HepG2 (cell line): ENCODE results near the gene CRAT. TPM values are rescaled to one million over a fixed set of nuclear protein-coding genes. Genes with fewer than 3 reads are reported as not detected.

Experiments
- CBX2 ChIP-seq, 2 experiments: fragments of 200-600 bp in 1 of 2; sonication (generic); formaldehyde crosslinking in 1 of 2; IDR thresholded peaks; 2 replicates each; pipeline versions ENCODE4 v1.7.0 to v1.8.1; 2018 to 2022; ENCODE audit warnings: low read depth in 2 of 2, low read length in 1 of 2, mild to moderate bottlenecking in 1 of 2, missing genetic modification reagents in 1 of 2
- ETS1 ChIP-seq: sonication (generic); formaldehyde crosslinking; IDR thresholded peaks from 2 replicates; pipeline ENCODE4 v1.4.0; 2020; ENCODE audit warnings: missing genetic modification reagents
- EZH2 ChIP-seq: conservative IDR thresholded peaks from 2 replicates; pipeline ENCODE4 v1.6.1; 2012; ENCODE audit warnings: mild to moderate bottlenecking, low read depth, low read length, moderate library complexity
- HOXA9 ChIP-seq: sonication (generic); formaldehyde crosslinking; IDR thresholded peaks from 2 replicates; pipeline ENCODE4 v1.8.1; 2022; ENCODE audit warnings: missing genetic modification reagents, mild to moderate bottlenecking, moderate library complexity, borderline replicate concordance
- ISX ChIP-seq: sonication (generic); formaldehyde crosslinking; conservative IDR thresholded peaks from 2 replicates; pipeline ENCODE4 v1.5.0; 2020; ENCODE audit warnings: missing genetic modification reagents
- KAT2B ChIP-seq: fragments of 150-350 bp; IDR thresholded peaks from 2 replicates; pipeline ENCODE4 v1.6.1; 2014; ENCODE audit warnings: low read depth, low read length, borderline replicate concordance
- KLF13 ChIP-seq: sonication (generic); formaldehyde crosslinking; IDR thresholded peaks from 2 replicates; pipeline ENCODE4 v1.4.0; 2020; ENCODE audit warnings: mild to moderate bottlenecking, missing genetic modification reagents
- MAFG ChIP-seq: sonication (generic); formaldehyde crosslinking; IDR thresholded peaks from 2 replicates; pipeline ENCODE4 v1.5.1; 2020; ENCODE audit warnings: mild to moderate bottlenecking, missing genetic modification reagents
- MYNN ChIP-seq: sonication (generic); formaldehyde crosslinking; IDR thresholded peaks from 2 replicates; pipeline ENCODE4 v1.4.0; 2020; ENCODE audit warnings: mild to moderate bottlenecking, low read depth, missing genetic modification reagents
- PBX2 ChIP-seq: IDR thresholded peaks from 2 replicates; pipeline ENCODE4 v1.6.1; 2016; ENCODE audit warnings: control low read depth
- PTBP1 ChIP-seq: fragments of 200-400 bp; formaldehyde crosslinking; IDR thresholded peaks from 2 replicates; pipeline ENCODE4 v1.6.1; 2018; ENCODE audit warnings: low read length, low read depth; ENCODE audit not compliant: poor library complexity, severe bottlenecking
- REST ChIP-seq, 2 experiments: IDR thresholded peaks; 2 replicates each; pipeline ENCODE4 v1.6.1; 2011 to 2012; ENCODE audit warnings: low read length in 2 of 2, borderline replicate concordance in 1 of 2, low read depth in 1 of 2, mild to moderate bottlenecking in 1 of 2, moderate library complexity in 1 of 2
- SIN3B ChIP-seq: fragments of 150-350 bp; IDR thresholded peaks from 2 replicates; pipeline ENCODE4 v1.6.1; 2014; ENCODE audit warnings: low read length
- ZNF337 ChIP-seq: sonication (generic); formaldehyde crosslinking; IDR thresholded peaks from 2 replicates; pipeline ENCODE4 v1.5.1; 2020; ENCODE audit warnings: missing genetic modification reagents, low read depth, mild to moderate bottlenecking, borderline replicate concordance
- ZNF563 ChIP-seq: sonication (generic); formaldehyde crosslinking; IDR thresholded peaks from 2 replicates; pipeline ENCODE4 v1.8.0; 2022; ENCODE audit warnings: mild to moderate bottlenecking, moderate library complexity, missing genetic modification reagents
- ZNF564 ChIP-seq: sonication (generic); formaldehyde crosslinking; IDR thresholded peaks from 2 replicates; pipeline ENCODE4 v1.8.1; 2023; ENCODE audit warnings: mild to moderate bottlenecking, missing genetic modification reagents
- ZNF572 ChIP-seq: sonication (generic); formaldehyde crosslinking; IDR thresholded peaks from 2 replicates; pipeline ENCODE4 v1.5.1; 2020; ENCODE audit warnings: mild to moderate bottlenecking, missing genetic modification reagents
- ZNF761 ChIP-seq: sonication (generic); formaldehyde crosslinking; conservative IDR thresholded peaks from 2 replicates; pipeline ENCODE4 v1.4.0; 2020; ENCODE audit warnings: mild to moderate bottlenecking, missing genetic modification reagents
- ZNF790 ChIP-seq: sonication (generic); formaldehyde crosslinking; IDR thresholded peaks from 2 replicates; pipeline ENCODE4 v1.8.0; 2022; ENCODE audit warnings: missing genetic modification reagents, mild to moderate bottlenecking, borderline replicate concordance
- ZSCAN30 ChIP-seq: sonication (generic); formaldehyde crosslinking; IDR thresholded peaks from 2 replicates; pipeline ENCODE4 v1.5.0; 2020; ENCODE audit warnings: mild to moderate bottlenecking, missing genetic modification reagents
- polyA plus RNA-seq, 8 experiments: library from polyadenylated mRNA; depleted of rRNA in 3 of 8; stranded (reverse) in 7 of 8; unstranded in 1 of 8; fragments of >200 nt; fragmentation: Illumina TruSeq in 4 of 8; extraction: Trizol in 4 of 8; gene quantifications; 2 replicates each; pipeline versions ENCODE4 v1.2.1 to v1.2.3, GENCODE V29; 2011 to 2016; ENCODE audit warnings: low read depth in 4 of 8, missing spikeins in 1 of 8, mixed read lengths in 1 of 8; ENCODE audit not compliant: insufficient read depth in 1 of 8
- total RNA-seq, 5 experiments: library from RNA; depleted of rRNA; stranded (reverse); fragments of >200 nt; fragmentation: Illumina TruSeq; extraction: Trizol; gene quantifications; 2 replicates each; pipeline ENCODE4 v1.2.3, GENCODE V29; 2016; ENCODE audit warnings: low read depth in 1 of 5
- TF ChIP-seq, protein P1 (sequence below): IDR thresholded peaks from 2 replicates; pipeline ENCODE4 v1.4.0; 2020; ENCODE audit warnings: mild to moderate bottlenecking, missing genetic modification reagents

Gene CRAT
- total and polyA plus RNA-seq, 2 of the 13 experiments (the other 11 are each of a cell fraction or from before 2014, with no cell fraction given) = 26.1 to 26.6 TPM

DNA sequence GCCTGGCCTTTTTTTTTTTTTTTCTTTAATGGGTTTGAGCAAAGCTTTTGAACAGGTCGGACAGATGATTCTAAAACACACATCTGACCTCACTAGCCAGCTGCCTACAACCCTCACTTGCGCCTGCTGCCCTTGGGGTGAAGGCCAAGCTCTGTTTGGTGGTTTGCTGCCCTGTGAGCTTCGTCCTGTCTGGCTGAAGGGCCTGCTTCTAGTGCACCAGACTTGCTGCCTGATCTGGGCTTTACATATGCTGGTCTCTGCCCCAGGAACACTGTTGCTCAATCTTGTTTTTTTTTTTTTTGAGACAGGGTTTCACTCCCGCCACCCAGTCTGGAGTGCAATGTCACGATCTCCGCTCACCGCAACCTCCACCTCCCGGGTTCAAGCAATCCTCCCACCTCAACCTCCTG is 46.1 kb downstream of the CRAT start (continued):
- no peak for TF ChIP-seq ETS1 (CRISPR knock-in tag)
- peak; percentile 89 for TF ChIP-seq ZNF564 (CRISPR knock-in tag)
- TF ChIP-seq ISX (CRISPR knock-in tag) = no peak
- peak; percentile 79; the same call in 1 of the 2 replicates for TF ChIP-seq ZNF761 (CRISPR knock-in tag)
- no peak for TF ChIP-seq ZNF337 (CRISPR knock-in tag)
- no peak for TF ChIP-seq PBX2 (CRISPR knock-in tag)
- TF ChIP-seq CBX2 (IDR thresholded peaks at IDR 0.05; ENCODE audit: low read depth, low read length) = no peak
- TF ChIP-seq CBX2 (CRISPR knock-in tag; IDR thresholded peaks at IDR 0.05; ENCODE audit: low read depth) = no peak
- no peak for TF ChIP-seq MYNN (CRISPR knock-in tag)
- TF ChIP-seq ZNF572 (CRISPR knock-in tag) = no peak; the same call in 1 of the 2 replicates
- TF ChIP-seq REST (IDR thresholded peaks at IDR 0.05; ENCODE audit: borderline replicate concordance in 1 of 2, low read depth in 1 of 2, low read length in 2 of 2) = no peak
- TF ChIP-seq SIN3B = no peak
- TF ChIP-seq KAT2B = no peak
- no peak for TF ChIP-seq HOXA9 (CRISPR knock-in tag)
- TF ChIP-seq, protein P1, sequence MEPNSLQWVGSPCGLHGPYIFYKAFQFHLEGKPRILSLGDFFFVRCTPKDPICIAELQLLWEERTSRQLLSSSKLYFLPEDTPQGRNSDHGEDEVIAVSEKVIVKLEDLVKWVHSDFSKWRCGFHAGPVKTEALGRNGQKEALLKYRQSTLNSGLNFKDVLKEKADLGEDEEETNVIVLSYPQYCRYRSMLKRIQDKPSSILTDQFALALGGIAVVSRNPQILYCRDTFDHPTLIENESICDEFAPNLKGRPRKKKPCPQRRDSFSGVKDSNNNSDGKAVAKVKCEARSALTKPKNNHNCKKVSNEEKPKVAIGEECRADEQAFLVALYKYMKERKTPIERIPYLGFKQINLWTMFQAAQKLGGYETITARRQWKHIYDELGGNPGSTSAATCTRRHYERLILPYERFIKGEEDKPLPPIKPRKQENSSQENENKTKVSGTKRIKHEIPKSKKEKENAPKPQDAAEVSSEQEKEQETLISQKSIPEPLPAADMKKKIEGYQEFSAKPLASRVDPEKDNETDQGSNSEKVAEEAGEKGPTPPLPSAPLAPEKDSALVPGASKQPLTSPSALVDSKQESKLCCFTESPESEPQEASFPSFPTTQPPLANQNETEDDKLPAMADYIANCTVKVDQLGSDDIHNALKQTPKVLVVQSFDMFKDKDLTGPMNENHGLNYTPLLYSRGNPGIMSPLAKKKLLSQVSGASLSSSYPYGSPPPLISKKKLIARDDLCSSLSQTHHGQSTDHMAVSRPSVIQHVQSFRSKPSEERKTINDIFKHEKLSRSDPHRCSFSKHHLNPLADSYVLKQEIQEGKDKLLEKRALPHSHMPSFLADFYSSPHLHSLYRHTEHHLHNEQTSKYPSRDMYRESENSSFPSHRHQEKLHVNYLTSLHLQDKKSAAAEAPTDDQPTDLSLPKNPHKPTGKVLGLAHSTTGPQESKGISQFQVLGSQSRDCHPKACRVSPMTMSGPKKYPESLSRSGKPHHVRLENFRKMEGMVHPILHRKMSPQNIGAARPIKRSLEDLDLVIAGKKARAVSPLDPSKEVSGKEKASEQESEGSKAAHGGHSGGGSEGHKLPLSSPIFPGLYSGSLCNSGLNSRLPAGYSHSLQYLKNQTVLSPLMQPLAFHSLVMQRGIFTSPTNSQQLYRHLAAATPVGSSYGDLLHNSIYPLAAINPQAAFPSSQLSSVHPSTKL = peak; percentile 65
- no peak for TF ChIP-seq ZSCAN30 (CRISPR knock-in tag)
- TF ChIP-seq KLF13 = no peak
- TF ChIP-seq ZNF563 = peak; percentile 80
- TF ChIP-seq MAFG (CRISPR knock-in tag) = no peak
- no peak for TF ChIP-seq ZNF790 (CRISPR knock-in tag)
- TF ChIP-seq PTBP1 = no peak
- no peak for TF ChIP-seq EZH2
